HL-60 (cell line): Measurements from ENCODE around the gene DDR2.

Experiments
- DNase-seq, 2 experiments: peaks; one replicate each; pipeline ENCODE4 v3.0.0-alpha.2; 2010 to 2020; ENCODE audit warnings: low read depth in 1 of 2, low spot score in 1 of 2
- H3K27ac ChIP-seq: fragments of 250-450 bp; sonication (Bioruptor Pico); replicated peaks from 2 replicates; pipeline ENCODE4 v1.5.1; 2020; ENCODE audit warnings: mild to moderate bottlenecking, moderate library complexity
- H3K27me3 ChIP-seq: fragments of 250-450 bp; sonication (Bioruptor Pico); 2 replicates; pipeline ENCODE4 v1.5.1; 2021; ENCODE audit warnings: mild to moderate bottlenecking, moderate library complexity; ENCODE audit not compliant: insufficient read depth, poor library complexity, severe bottlenecking
- H3K4me3 ChIP-seq: replicated peaks from 2 replicates; pipeline ENCODE4 v1.5.1; 2011; ENCODE audit warnings: mild to moderate bottlenecking, control low read depth, low read length; ENCODE audit not compliant: insufficient read depth
- CTCF ChIP-seq: IDR thresholded peaks from one replicate; pipeline ENCODE4 v1.5.1; 2011; ENCODE audit warnings: low read length, control low read depth, inconsistent platforms; ENCODE audit not compliant: insufficient read depth
- GABPA ChIP-seq: IDR thresholded peaks from 2 replicates; pipeline ENCODE4 v1.6.1; 2012; ENCODE audit warnings: low read depth
- POLR2AphosphoS5 ChIP-seq: IDR thresholded peaks from 2 replicates; pipeline ENCODE4 v1.6.1; 2012; ENCODE audit warnings: low read depth
- REST ChIP-seq: IDR thresholded peaks from 2 replicates; pipeline ENCODE4 v1.6.1; 2012; ENCODE audit warnings: low read depth; ENCODE audit not compliant: insufficient replicate concordance
- SPI1 ChIP-seq: IDR thresholded peaks from 2 replicates; pipeline ENCODE4 v1.6.1; 2012; ENCODE audit warnings: low read depth, mild to moderate bottlenecking, borderline replicate concordance

Gene DDR2

GRCh38 chr1:162736184-162736583, 103.9 kb downstream of the DDR2 start:
- H3K27me3 ChIP-seq = no peaks in the 10 kb centered on the region
- no peak for TF ChIP-seq REST
- TF ChIP-seq GABPA = no peak
- DNase-seq = no peak
- no peak overlapping the region for H3K4me3 ChIP-seq
- H3K27ac ChIP-seq = no peak overlapping the region

- TF ChIP-seq SPI1 (no peak), CTCF (no peak), REST (no peak), POLR2AphosphoS5 (no peak), GABPA (no peak)
These were observed 104.4 kb downstream of the DDR2 start for GRCh38 chr1:162736633-162737067.

GRCh38 chr1:162740755-162741154, 108.5 kb downstream of the DDR2 start:
- DNase-seq = no peak
- Histone ChIP-seq H3K27me3 (no peaks in the 10 kb centered on the region), H3K27ac (no peak overlapping the region), H3K4me3 (no peak overlapping the region)
- TF ChIP-seq POLR2AphosphoS5 (no peak), SPI1 (no peak), GABPA (no peak), REST (no peak), CTCF (no peak)

More at GRCh38 chr1:162736633-162737067, 104.4 kb downstream of the DDR2 start:
- H3K27ac ChIP-seq = no peak overlapping the region
- no peaks in the 10 kb centered on the region for H3K27me3 ChIP-seq
- no peak overlapping the region for H3K4me3 ChIP-seq
- DNase-seq = no peak

- H3K27ac ChIP-seq = no peak overlapping the region
- no peaks in the 10 kb centered on the region for H3K27me3 ChIP-seq
- TF ChIP-seq POLR2AphosphoS5 = no peak
- no peak for TF ChIP-seq GABPA
- no peak for TF ChIP-seq CTCF
- TF ChIP-seq SPI1 = no peak
- no peak for TF ChIP-seq REST
- DNase-seq = no peak
- H3K4me3 ChIP-seq = no peak overlapping the region
These were observed 109.3 kb downstream of the DDR2 start for GRCh38 chr1:162741574-162741973.
